HuH-7.5 (cell line): ENCODE results near the gene PET100.

Experiments used
- DNase-seq: peaks from one replicate; pipeline ENCODE4 v3.0.0; 2011; ENCODE audit warnings: low spot score

Gene PET100

GRCh38 chr19:7650148-7650547 is 20.6 kb downstream of the PET100 start:
- no peak for DNase-seq

DNA sequence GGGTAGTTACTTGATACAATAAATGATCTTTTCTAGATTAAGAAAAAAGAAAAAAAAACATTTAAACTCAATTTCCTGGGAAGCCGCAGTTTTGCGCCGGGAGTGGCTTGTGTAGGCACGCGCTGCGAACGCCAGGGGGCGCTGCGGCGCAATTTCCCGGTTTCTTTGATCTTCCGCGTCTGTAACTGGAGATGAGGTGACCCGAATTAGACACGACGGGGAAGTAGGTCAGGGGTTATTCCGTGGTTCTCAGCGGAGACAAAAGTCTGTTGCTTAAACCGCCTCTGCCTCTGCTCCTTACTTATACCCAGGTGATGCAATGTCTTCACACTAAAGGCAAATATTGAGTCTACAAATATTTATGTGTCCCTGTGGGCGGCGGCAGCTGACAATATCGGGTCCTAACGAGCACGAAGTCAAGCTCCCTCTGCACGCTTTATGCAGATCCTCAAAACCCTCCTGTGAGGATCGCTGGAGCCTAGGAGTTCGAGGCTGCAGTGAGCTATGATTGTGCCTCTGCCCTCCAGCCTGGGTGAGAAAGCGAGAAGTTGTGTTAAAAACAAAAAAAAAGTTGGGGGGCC is 22.6 kb downstream of the PET100 start:
- peak; percentile 92 for DNase-seq

- no peak for DNase-seq
These were observed 24.8 kb downstream of the PET100 start for GRCh38 chr19:7654401-7654800.

DNA sequence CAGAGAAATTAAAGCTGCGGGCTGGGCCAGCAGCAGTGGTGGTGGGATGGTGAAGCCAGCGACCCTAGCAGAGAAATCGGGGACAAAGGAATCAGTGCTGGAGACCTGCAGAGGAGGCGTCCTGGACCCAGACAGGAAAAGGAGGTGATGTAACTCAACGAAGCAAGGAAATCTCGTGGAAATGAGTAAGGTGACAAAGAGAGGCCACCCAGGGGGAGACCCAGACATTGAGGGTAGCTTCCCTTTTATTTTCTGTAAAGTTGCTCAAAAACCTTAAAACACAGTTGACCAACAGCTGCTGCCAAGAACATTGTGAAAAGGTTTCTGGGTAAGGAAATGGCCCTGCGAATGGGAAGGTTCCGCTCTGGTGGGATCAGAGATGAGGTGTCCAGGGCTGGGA is 26.0 kb downstream of the PET100 start:
- no peak for DNase-seq

GRCh38 chr19:7657131-7657751 is 27.6 kb downstream of the PET100 start:
- no peak for DNase-seq

DNA sequence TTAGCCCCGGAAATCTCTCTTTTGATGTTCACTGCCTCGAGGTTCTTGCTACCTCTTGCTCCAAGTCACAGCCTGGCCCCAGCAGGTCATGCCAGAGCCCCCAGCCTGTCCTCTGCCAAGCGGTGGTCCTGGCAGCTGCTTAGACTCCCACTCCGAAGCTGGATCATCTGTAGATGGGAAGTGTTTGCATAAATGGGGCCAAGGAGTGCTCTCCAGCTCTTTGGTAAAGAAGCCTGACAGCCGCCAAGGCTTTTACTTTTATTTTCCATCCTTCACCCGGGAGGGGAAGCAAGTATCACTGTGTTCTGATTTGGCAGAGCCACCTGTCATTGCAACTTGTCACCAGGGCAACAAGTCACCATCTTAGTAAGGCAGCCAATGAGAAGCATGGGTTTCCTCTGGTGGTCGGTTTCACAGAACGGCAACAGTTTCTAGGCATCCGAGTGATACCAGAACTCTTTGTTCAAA is 28.7 kb downstream of the PET100 start:
- no peak for DNase-seq

DNA sequence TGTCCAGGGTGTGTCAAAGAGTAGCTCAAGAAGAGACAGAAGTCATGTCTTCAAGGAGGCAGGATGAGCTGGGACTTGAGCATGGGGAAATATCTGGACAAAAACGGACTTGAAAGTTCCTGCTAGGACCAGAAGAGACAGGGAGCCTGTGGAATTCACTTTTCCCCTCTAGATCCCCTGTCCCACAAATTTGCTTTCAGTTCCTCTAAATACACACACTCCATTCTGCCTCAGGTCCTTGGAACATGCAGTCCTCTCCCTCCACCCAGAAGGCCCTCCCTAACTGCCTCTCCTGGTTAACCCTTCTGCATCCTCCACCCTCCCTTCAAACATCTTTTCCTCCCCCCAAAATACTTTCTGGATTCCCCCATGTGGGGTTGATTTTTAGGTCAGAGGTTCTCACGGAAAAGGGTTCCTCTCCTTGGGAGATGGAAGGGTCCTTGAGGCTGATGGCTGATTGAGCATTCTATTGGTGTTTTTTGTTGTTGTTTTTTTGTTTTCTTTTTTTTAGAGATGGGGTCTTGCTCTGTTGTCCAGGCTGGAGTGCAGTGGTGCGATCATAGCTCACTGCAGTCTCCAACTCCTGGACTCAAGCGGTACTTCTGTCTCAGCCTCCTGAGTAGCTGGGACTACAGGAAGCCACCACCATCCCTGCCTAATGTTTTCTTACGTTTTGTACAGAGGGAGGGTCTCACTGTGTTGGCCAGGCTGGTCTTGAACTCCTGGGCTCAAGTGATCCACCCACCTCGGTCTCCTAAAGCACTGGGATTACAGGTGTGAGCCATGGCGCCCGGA is 32.3 kb downstream of the PET100 start:
- DNase-seq: no peak

DNA sequence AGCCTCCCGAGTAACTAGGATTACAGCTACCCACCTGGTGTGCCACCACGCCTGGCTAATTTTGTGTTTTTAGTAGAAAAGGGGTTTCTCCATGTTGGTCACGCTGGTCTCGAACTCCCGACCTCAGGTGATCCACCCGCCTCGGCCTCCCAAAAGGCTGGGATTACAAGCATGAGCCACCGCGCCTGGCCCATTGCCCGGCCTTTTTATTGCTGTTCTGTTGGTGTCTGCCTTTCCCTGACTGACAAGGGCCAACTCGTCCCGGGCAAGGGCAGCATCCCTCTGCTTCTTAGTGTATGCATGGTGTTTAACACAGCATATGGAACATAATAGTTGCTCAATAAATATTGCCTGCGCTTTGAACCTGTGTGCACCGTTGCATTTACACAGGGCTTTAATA is 33.1 kb downstream of the PET100 start:
- no peak for DNase-seq

GRCh38 chr19:7663706-7664105 is 34.1 kb downstream of the PET100 start:
- DNase-seq: no peak

DNA sequence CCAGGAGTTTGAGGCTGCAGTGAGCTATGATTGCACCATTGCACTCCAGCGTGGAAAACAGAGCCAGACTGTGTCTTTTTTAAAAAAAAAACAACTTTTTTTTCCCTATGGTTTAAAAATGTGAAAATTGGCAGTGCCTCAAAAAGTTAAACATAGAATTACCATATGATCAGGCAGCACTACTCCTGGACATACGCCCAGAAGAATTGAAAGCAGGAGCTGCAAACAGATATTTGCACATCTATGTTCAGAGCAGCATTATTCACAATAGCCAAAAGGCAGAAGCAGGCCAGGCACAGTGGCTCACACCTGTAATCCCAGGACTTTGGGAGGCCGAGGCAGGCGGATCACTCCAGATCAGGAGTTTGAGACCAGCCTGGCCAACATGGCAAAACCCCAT is 35.5 kb downstream of the PET100 start:
- DNase-seq: no peak

GRCh38 chr19:7668842-7669241 is 39.2 kb downstream of the PET100 start, which contains the start of gene RETN:
TSS of gene RETN (plus strand) at chr19:7669049. CDS start at chr19:7669327, 278 bp downstream.
- no peak for DNase-seq

GRCh38 chr19:7669641-7670040 is 40.0 kb downstream of the PET100 start:
- no peak for DNase-seq

- no peak for DNase-seq
These were observed 40.7 kb downstream of the PET100 start for GRCh38 chr19:7670150-7670783.

DNA sequence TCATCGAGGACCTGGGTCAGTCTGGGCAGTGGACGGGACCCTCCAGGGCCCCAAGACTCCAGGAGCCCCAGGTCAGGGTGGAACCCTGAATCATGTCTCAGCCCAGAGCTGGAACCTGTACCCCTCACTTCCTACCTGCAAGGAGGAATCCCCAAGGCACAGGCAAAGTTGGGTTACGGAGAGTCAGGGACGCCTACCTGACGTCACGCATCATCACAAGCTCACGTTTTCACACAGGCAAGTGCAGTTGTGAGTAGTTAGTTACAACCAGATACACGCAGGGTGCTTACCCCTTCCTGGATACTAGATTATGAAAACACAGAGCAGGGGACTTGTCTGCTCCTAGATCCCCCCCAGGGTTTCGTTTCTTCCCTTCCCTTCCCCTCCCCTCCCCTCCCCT is 41.2 kb downstream of the PET100 start:
- DNase-seq: no peak

GRCh38 chr19:7672522-7672921 is 42.9 kb downstream of the PET100 start:
- no peak for DNase-seq

GRCh38 chr19:7674010-7675005 is 44.7 kb downstream of the PET100 start:
- peak; percentile 64 for DNase-seq

GRCh38 chr19:7676376-7676775 is 46.8 kb downstream of the PET100 start:
- DNase-seq: no peak

- no peak for DNase-seq
These were observed 47.3 kb downstream of the PET100 start, which contains the start of gene MCEMP1 for GRCh38 chr19:7676854-7677253. TSS of gene MCEMP1 (plus strand) at chr19:7677090. CDS start at chr19:7677121, 31 bp downstream.

DNA sequence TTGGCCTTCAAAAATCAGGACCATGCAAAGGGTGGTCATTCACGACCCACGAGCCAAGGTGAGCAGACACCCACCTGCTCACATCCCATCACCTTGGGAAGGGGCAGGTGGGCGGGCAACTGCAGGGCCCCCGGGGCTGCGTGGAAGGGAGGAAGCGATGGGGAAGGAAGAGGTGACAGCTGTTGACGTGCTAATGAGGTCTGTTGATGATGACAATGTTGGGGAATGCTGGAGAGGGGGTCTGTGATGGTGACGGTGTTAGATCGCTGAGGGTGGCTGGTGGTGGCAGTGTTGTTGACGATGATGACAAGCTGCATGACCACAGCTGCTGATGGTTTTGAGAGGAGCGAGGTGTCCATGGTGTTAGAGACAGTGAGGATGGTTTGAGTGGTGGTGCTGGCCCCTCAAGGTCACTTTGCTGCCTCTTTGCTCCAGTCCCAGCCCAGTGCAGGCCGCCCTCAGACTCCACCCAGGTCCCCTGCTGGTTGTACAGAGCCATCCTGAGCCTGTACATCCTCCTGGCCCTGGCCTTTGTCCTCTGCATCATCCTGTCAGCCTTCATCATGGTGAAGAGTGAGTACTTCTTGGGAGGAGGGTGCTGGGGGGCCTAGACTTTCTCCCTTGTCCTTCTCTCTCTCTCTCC is 48.2 kb downstream of the PET100 start:
- DNase-seq: no peak

GRCh38 chr19:7678971-7679751 is 49.6 kb downstream of the PET100 start:
- no peak for DNase-seq
